HG03135 (cell line): ENCODE results near the gene OR6B3.

Source experiments
- ATAC-seq: cut with Tn5 transposase; IDR thresholded peaks from one replicate; pipeline ENCODE4 v1.9.1; 2021; ENCODE audit warnings: mild to moderate bottlenecking, moderate library complexity; ENCODE audit not compliant: unreplicated experiment

OR6B3 gene

DNA sequence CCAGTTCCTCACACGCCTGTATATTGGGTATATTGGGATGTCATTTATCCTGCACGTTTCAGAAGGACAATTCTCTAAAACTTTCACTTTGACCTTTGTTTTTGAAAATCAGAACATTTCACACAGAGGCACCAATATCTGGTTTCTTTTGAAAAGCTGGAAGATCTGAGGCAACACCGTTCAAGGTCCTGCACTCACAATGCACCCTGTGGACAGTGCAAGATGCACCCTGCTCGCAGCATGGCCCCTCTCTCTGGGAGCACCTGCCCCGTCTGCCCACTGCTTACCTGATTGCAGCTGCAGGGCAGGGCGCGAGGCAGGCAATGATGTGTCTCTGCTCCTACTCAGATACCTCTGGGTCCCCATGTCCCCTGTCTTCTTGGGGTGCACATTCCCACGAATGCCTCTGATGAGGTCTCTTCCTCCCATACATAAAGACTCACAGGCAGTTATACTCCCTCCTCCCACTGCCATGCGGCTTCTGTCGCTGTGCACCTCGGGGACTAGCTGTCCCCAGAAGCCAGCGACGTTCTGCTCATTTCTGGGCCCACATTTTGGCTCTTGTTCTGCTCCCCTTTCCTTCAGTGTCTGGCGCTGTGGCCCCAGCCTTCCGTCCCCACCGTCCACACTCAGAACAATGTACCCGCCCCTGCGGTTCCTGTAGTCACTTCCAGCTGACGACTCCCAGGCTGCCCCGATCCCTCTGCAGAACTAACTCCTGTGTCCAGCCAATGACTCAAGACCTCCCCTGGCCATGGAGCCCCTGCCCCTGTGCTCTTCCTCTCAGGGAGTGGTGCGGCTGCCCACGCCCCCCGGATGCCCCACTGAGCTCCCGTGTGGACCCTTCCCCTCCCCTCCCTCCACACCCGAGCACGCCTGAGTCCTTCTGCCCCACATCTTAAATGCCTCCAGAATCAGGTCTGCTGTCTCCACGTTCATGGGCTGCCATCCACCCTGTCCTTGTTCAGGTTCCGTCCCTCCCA is at the start of gene OR6B3:
TSS of gene OR6B3 (minus strand) at position 349 of the 983 bp plus-strand sequence.
- ATAC-seq = no peak

DNA sequence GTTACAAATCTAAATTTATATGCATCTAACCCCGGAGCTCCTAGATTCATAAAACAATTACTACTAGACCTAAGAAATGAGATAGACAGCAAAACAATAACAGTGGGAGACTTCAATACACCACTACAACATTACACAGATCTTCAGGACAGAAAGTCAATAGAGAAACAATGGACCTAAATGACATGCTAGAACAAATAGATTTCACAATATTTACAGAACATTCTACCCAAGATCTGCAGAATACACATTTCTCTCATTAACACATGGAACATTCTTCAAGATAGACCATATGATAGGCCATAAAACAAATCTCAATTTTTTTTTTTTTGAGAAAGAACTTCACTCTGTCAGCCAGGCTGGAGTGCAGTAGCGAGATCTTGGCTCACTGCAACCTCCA is 45.0 kb upstream of the OR6B3 start:
- ATAC-seq = no peak

DNA sequence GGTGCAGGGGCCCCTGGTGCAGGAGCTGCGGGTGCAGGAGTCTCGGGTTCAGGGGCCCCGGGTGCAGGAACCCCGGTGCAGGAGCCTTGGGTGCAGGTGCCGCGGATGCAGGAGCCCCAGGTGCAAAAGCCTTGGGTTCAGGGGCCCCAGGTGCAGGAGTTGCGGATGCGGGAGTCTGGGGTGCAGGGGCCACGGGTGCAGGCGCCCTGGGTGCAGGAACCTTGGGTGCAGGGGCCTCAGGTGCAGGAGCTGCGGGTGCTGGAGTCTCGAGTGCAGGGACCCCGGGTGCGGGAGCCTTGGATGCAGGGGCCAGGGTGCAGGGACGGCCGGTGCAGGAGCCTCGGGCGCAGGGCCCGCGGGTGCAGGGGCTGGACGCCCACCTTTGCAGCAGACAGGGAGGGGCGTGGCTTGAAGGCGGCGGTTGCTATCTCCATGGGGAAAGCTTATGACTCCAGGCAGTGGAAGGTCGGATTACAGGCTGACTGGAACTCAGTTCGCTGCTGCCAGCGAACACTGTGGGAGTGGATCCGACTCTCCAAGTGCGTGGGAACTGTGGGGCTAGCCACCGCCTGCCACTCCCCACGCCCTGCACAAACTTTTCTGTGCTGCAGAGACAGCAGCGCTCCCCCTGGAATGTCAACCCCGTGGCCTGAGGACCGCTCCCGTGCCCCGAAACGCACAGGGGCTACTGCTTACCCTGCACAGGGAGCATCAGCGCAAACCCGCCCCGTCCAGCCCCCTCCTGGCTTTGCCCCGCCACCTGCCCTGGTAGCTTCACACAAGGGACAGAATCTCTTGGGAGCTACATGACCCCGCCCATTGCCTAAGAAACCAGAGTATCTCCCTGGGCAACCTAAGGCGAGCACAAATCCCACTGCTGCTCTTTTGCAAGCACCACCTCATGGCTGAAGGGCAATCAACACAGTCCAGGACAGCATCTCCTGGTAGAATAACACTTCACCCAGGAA is 42.5 kb upstream of the OR6B3 start:
- ATAC-seq = no peak

DNA sequence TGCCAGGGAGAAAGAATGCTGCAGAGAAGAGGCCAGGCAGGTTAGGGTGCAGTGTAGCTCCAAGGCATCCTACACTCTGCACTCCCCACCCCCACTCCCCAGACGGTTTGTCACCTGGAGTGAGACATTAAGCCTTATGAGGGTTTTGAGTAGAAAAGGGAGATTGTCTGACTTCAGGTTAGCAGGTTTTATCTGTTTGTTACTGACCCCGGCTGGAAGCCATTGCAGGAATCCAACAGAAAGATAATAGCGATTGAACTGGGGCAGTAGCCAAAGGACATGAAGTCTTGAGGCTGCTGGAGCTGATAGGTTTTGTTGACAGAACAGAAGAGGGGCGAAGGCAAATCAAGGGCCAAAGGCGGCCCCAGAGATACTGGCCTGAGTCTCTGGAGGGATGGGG is 36.0 kb upstream of the OR6B3 start:
- no peak for ATAC-seq

DNA sequence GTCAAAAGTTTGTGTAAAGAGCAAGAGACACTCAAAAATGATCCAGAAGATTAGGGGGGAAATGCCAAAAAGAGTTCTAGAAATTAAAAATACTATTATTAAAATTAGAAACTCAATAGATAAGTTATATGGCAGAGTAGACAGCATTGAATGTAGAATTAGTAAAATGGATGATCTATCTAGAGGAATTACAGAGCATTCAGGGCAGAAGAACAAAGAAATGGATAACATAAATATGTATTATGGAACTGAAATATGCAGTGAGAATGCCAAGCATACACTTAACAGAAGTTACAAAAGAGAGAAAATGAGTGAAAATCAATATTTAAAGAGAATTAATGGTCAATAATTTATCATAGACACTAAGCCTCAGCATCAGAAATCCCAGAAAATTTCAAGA is 33.2 kb upstream of the OR6B3 start:
- no peak for ATAC-seq

DNA sequence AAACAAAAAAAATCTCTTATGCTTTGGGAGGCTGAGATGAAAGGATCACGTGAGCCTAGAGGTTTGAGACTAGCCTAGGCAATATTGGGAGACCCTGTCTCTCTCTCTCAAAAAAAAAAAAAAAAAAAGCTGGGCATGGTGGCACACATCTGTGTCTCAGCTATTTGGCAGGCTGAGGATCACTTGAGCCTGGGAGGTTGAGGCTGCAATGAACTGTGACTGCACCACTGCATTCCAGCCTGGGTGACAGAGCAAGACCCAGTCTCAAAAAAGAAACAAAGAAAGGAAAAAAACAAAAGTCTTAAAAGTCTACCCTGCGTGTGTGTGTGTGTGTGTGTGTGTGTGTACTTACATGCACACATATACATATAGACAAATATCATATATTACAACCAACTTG is 25.3 kb upstream of the OR6B3 start:
- ATAC-seq = no peak

DNA sequence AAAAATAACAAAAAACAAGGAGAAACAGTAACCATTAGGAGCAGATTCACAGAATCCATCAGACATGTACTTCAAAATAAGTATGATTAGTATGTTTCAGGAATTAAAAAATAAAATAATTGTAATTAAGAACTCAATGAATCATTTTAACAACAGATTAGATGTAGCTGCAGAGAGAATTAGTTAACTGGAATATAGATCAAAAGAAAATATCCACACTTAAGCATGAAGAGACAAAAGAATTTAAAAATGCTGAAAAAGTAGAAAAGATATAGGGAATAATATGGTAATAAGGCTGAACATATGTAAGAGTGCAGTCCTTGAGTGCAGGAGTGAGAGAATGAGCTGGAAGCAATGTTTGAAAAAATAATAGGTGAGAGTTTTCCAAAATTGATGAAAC is 24.1 kb upstream of the OR6B3 start:
- no peak for ATAC-seq

DNA sequence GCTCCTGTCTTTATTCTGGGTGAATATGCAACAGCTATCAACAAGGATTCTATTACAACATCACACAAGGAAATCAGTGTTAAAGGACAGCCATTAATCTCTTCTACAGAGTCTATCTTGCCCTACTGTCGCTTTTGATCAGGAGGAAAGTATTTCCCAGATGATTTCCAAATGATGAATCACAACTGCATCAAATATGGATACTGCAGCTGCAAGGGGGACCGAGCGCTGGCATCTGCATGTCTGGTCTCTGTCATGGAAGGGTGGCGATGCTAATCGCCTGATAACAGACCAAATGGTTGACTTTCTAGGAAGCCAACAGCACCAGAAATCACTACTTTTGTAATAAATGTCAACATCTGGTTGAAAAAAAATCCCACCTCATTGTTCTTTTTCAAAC is 21.2 kb upstream of the OR6B3 start:
- no peak for ATAC-seq

DNA sequence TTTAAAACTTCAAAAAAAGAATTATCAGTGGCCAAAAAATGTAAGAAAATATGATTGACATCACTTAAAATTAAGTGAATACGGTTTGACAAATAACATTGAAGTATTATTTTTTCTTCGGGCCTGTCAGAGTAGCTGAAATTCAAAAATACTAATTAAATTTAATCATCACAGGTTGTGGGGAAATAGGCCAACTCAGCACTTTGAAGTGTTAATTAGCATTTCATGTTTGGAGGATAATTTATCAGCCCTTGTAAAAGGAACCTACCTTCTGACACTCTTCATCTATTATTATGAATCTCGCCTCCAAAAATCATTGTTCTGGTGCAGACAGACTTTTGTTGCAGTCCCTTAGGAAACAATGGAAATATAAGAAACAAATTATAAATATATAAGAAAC is 17.6 kb upstream of the OR6B3 start:
- ATAC-seq = no peak

DNA sequence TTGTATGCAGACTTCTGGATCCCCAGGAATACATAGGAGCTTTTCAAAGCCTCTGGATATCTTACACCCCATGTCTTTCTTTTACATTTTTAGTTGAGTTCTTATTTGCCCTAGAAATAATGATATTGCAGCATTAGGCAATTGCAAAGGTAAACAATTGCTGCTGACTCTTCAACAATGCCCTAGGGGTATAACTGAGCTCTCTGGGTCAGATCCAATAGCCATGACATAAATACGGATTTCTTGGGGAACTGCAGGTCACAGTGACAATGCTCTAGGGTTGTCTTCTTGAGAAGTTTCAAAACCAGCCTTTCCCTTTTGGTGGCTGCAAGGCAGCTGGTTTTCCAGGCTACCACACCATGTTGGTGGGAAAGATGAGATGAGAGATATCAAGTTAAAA is 16.5 kb upstream of the OR6B3 start:
- no peak for ATAC-seq

DNA sequence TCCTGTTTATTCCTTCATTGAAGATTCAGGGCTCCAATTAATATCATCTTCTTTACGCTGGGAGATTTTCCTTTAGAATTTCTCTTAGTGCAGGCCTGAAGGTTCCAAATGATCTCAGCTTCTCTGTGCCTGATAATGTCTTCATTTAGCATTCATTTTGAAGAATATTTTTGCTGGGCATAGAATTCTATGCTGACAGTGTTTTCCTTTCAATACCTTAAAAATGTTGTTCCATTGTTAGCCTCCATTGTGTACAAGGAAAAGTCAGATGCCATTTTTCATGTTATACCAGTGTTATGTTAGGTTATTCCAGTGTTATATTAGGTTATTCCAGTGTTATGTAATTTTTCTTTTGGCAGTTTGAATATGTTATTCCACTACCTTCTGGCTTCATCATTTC is 14.9 kb upstream of the OR6B3 start:
- no peak for ATAC-seq

DNA sequence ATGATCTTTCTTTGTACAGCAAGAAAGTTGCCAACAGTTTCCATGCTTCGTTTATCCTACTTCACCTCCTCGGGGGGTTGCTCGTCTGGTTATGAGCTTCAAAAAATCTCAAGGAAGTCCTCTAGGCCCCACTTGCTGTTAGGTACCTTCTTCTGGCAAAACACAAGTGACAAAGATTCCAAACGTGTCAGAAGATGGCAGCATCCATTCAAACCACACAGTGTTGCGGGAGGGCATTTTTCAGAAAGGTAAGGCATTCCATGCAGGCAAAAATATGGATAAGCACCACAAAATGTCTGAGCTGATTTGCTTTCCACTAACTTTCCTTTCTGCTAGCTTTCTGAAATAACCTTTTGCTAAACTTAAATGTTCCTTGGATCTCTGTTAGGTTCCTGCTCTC is 13.2 kb upstream of the OR6B3 start:
- ATAC-seq = no peak

DNA sequence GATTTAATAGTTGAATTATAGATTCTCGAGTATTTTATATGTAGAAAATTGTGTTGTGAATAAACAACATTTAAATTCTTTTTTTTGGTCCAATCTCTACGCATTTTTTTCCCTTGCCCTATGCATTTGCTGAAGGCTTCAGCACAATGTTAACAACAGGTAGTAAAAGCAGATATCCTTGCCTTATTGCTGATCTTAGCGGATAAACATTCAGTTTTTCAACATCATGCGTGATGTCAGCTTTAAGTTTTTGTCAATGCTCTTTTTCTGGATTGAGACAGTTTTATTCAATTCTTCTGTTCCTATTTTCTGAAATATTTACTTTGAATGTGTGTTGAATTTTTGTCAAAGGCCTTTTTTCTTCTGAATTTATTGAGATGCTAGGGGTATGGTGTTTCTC is 11.6 kb upstream of the OR6B3 start:
- no peak for ATAC-seq

DNA sequence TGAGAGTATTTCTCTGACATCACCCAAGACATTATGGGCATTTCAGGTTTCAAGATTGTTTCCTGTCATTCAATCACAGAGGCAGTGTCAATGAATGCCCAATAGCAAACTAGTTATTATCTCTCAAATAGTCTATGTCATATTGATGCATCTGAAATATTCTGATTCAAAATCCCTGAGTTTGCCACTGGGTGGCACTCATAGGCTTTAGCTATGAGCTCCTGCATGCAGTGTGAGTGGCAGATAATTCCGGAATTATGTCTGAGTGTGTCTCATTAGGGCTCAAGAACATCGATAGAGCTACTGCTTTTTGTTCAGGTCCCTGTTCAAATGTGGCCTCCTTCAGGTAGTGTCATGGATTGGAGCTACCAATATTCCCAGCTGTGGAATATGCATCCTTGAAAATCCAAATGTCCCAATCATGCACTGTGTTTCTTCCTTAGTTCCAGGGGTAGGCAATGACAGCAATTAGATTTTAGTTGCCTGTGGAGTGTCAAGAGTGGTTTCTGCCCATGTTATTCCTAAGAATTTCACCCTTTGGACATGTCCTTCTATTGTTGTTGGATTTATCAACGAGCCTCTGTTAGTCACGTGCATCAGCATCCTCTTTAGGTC is 7.8 kb upstream of the OR6B3 start:
- ATAC-seq = no peak

DNA sequence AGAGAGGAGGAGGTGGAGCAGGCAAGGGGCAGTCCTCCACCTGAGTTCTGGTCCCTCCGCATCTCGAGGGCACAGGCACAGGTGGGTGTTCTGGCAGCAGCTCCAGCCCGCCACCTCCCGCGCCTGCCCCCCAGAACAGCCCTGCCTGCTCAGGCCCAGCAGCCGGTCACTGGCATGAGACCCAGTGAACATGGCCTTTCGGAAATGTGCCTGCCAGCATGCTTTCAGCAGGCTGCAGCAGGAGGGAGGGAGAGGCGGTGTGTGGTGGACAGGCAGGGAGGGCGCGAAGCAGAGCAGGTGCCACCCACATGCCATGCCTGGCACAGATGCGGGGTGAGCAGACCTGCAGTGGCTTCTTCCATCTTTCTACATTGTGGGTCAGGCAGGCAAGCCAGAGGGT is 3.4 kb upstream of the OR6B3 start:
- no peak for ATAC-seq

DNA sequence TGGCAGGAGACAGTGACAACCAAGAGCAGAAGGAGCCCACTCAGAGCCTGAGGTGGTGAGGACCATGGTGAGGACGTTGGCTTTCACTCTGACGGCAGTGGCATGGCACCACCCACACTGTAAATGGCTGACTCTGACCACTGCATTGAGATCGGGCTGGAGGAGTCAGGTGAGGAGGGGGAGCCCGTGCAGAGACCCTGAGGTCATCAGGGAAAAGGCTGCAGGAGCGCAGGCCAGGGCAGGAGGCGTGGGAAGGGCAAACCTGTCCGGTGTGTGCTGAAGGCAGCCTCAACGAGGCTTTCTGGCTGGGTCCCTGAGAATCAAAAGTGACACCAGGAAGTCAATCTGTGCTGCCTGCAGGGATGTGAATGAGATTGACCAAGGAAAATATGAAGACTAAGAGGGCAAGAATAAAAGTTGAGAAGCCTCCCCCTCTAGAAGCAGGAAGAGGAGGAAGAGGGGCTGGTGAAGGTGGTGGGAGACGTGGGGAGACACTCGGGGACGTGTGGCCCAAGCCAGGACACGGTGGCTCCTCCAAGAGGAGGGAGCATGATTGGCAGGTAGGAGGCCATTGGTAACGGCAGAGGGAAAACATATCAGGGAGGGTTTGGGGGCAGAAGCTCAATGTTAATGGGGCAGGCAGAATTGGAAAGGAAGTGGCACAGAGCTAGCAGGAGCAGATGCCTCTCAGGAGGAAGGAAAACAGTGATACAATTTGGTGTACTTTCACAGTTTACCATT is 2.0 kb upstream of the OR6B3 start:
- ATAC-seq = no peak

DNA sequence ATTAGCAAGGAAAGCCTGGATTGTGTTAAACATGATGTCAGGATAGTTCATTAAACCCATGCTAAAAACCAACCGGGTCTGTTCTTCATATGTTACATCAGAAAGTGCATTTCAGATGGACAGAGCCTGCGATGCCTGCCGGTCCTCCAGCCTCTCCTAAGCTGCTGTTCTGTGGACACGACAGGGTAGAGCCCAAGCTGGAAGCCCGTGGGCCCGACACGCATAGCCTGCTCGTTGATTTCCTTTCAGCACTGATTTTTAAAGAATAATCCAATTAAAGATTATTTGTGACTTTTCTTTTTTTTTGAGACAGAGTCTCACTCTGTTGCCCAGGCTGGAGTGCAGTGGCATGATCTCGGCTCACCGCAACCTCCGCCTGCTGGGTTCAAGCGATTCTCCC is 797 bp downstream of the OR6B3 start:
- no peak for ATAC-seq

DNA sequence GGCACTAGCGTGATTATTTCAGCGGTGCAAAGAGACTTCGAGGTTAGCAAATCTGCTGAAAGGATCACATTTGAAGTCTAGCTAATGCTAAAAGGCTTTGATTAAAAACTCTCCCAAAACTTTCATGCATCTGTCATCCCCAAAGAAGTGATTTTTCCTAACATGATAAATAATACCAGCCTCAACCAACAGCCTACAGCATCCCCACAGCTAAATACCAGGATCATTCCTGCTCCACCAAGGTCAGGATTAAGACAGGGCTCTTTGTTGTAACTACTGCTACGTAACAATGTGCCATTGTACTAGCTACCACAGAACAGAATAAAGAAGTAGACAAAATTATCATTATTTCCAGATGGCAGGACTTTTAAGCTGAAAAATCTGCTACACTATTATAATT is 1.6 kb downstream of the OR6B3 start:
- no peak for ATAC-seq

DNA sequence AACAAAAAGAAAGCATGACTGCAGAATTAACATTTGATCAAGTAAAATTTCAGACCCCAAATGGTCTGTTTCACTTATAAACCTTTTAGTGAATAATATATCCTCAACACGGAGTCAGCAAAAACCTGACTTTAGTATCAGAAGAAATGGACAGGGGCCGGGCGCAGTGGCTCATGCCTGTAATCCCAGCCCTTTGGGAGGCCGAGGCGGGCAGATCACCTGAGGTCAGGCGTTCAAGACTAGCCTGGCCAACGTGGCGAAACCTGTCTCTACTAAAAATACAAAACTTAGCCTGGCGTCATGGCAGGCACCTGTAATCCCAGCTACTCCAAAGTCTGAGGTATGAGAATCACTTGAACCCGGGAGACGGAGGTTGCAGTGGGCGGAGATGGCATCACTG is 3.0 kb downstream of the OR6B3 start:
- no peak for ATAC-seq

DNA sequence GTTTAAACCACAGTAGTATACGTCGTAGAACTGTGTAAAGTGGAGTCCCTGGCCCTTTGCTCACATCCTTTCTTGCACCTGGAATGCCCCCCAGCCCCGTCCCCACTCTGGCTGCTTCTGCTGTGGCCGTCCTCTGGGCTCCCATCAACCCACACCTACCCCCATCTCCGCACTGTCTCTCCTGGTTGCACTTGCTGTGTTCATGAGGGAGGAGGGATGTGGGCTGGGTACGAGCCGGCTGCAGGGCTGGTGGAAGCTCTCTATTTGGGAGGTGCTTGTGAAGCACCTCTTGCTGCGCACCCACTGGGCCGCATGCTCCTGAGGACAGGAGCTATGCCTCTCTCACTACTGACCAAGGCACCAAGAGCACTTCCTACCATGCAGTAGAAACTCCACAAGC is 5.1 kb downstream of the OR6B3 start:
- no peak for ATAC-seq

DNA sequence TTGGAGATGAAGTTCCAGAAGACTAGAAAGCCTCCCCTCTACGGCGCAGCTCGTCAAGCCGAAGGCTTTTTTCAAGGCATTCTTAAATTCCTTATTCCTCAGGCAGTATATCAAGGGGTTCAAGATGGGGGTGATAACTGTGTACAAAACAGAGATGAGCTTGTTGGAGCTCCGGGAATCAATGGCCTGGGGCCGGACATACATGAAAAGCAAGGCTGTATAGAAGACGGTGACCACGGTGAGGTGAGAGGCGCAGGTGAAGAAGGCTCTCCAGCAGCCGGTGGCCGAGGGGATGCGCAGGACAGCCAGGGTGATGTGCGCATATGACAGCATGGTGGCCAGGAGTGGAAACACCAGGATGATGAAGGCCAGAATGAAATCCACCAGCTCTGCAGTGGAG is 8.2 kb downstream of the OR6B3 start:
- ATAC-seq = no peak
